Lower lobe of right lung (tissue), 2 donors: ENCODE data around the gene HNRNPA1L2. TPM values are rescaled to one million over a fixed set of nuclear protein-coding genes. Genes with fewer than 3 reads are reported as not detected.
"Not testable (repeated sequence)": the region's sequence is repeated elsewhere in the genome, so short reads cannot be mapped to it uniquely, and the experiment has no call there.

ENCODE experiments used
- ATAC-seq, 2 donors: fragments of 200-7000 bp; cut with Tn5 transposase; one replicate each; pipeline ENCODE4 v1.9.1; 2020 to 2022; ENCODE audit warnings: mild to moderate bottlenecking in 2 of 2, moderate library complexity in 2 of 2
- DNase-seq: peaks from one replicate; pipeline ENCODE4 v3.0.0-alpha.2; 2020
- H3K27ac ChIP-seq: fragments of 200-600 bp; one replicate; pipeline ENCODE4 v1.8.0; 2022
- H3K27me3 ChIP-seq: fragments of 200-600 bp; one replicate; pipeline ENCODE4 v1.8.0; 2022; ENCODE audit warnings: low read depth
- H3K36me3 ChIP-seq: fragments of 200-600 bp; one replicate; pipeline ENCODE4 v1.8.0; 2022; ENCODE audit warnings: mild to moderate bottlenecking
- H3K4me1 ChIP-seq: fragments of 200-600 bp; one replicate; pipeline ENCODE4 v1.8.0; 2022
- H3K4me3 ChIP-seq: fragments of 200-600 bp; one replicate; pipeline ENCODE4 v1.8.0; 2022; ENCODE audit warnings: mild to moderate bottlenecking
- H3K9me3 ChIP-seq: fragments of 200-600 bp; one replicate; pipeline ENCODE4 v1.8.0; 2022
- CTCF ChIP-seq: fragments of 200-600 bp; IDR thresholded peaks from one replicate; pipeline ENCODE4 v1.8.0; 2022; ENCODE audit warnings: antibody characterized with exemption, mild to moderate bottlenecking
- intact Hi-C: fragments of 100-400 bp; cut with DNase I; formaldehyde crosslinking; loops from one replicate; pipeline ENCODE4 v1.11.0; 2022
- total RNA-seq: library from RNA; stranded (reverse); fragmentation: NEBNext Ultra II Directional; extraction: Animal tissue kit (Norgen Biotek cat#: 25700); gene quantifications from one replicate; pipeline ENCODE4 v1.2.1, GENCODE V29; 2021
- donor health status: DM: no; HTN: yes; CAD: no; lungs with severe emphysema.

Gene HNRNPA1L2
- total RNA-seq, 1 donor from 2014 or later = 5.7 TPM

GRCh38 chr13:52599848-52600603 is 42.2 kb upstream of the HNRNPA1L2 start:
- DNase-seq = no peak
- Histone ChIP-seq H3K4me3 (peak overlapping the region; percentile 69), H3K4me1 (peaks cover 13% of the 10 kb centered on the region), H3K27ac (peak overlapping the region; percentile 81), H3K36me3 (no peaks in the 10 kb centered on the region), H3K27me3 (no peaks in the 10 kb centered on the region), H3K9me3 (no peaks in the 10 kb centered on the region)
- no peak for TF ChIP-seq CTCF
- peak; percentile 72 to 76 for ATAC-seq
- intact Hi-C loops = no loop called here

GRCh38 chr13:52600666-52601065 is 41.6 kb upstream of the HNRNPA1L2 start:
- Histone ChIP-seq H3K9me3 (no peaks in the 10 kb centered on the region), H3K27ac (peak overlapping the region; percentile 81), H3K4me3 (peak overlapping the region; percentile 69), H3K27me3 (no peaks in the 10 kb centered on the region), H3K4me1 (peaks cover 13% of the 10 kb centered on the region), H3K36me3 (no peaks in the 10 kb centered on the region)
- intact Hi-C loops = no loop called here
- DNase-seq = no peak
- TF ChIP-seq CTCF = no peak
- ATAC-seq = no peak

DNA sequence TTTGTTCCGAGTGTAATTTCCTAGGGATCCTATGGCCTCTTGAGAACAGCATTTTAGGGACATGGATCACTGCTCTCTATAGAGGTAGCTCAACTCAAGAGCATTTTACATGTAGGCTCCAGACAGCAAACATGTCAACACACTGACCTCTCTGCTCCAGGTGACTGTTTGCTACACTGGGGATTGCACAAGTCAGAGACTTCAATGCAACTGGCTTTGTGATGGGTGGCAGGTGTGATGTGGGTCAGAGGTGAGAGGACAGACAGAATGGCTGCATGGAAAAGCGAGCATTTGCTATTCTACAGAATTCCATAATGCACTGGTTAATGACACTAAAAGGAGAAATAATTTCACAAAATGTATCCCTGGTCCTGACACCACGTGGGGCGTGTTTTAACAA is 38.9 kb upstream of the HNRNPA1L2 start:
- H3K36me3 ChIP-seq, H3K27me3 ChIP-seq, DNase-seq, H3K9me3 ChIP-seq, intact Hi-C loops, ATAC-seq, H3K4me3 ChIP-seq, H3K27ac ChIP-seq: not testable (repeated sequence)
- peaks cover 13% of the 10 kb centered on the region for H3K4me1 ChIP-seq

DNA sequence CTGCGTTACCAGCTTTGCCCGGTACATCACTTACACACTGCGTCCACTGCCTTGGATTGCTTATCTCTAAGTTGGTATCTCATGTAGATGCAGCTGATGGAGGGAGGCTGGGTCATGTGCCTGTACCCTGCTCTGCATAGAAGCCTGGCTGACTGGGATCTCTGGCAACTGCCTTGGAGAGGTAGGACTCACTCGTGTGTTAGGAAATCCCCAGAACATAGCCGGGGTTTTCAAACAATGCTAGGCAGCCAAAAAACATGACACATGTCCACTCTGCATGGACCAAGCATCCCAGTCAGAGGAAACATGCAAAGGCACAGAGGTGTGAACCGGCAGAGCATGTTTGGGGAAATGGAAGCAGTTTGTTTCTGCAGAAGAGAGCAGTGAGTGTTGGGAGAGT is 36.1 kb upstream of the HNRNPA1L2 start:
- DNase-seq, H3K27me3 ChIP-seq, H3K9me3 ChIP-seq, intact Hi-C loops, ATAC-seq, H3K36me3 ChIP-seq, H3K4me1 ChIP-seq, H3K4me3 ChIP-seq, H3K27ac ChIP-seq: not testable (repeated sequence)

DNA sequence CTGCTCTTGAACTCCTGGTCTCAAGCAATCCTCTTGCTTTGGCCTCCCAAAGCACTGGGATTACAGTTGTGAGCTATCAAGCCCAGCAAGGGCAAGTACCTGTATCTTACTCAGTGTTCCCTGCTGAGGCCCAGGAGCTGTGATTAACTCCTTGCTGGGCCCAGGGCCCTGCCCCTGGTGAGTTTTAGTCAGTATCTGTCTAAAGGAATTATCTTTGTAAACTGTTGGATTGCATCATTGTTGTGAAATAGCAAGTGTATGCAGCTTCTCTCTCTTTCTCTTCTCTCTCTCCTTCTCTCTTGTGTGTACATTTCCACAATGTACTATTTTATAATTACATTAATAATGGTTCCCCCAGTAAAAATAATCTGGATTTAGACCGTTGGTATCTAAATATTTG is 35.4 kb upstream of the HNRNPA1L2 start:
- H3K27ac ChIP-seq, H3K36me3 ChIP-seq, ATAC-seq, DNase-seq, intact Hi-C loops, H3K27me3 ChIP-seq, H3K4me3 ChIP-seq, H3K9me3 ChIP-seq, H3K4me1 ChIP-seq: not testable (repeated sequence)

DNA sequence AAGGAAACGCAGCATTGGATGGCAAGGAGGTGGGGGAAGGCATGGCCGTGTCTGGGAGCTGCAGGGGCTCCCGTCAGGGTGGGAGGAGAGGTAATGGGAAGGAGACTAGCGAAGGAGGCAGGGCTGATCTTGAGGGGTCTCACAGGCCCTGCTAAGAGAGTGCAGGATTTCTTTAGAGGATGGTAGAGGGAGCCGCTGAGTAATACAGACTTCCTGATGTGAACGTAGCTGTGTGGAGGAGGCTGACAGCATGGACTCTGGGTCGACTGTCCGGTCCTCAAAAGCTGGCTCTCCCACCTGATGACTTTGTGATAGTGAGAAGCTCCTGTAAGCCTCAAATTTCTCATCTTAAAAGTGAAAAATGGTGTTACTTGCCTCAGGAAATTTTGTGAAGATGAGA is 34.0 kb upstream of the HNRNPA1L2 start:
- intact Hi-C loops = not testable (repeated sequence)

GRCh38 chr13:52609013-52609606 is 33.1 kb upstream of the HNRNPA1L2 start:
- ATAC-seq = peak; percentile 54 to 80
- H3K4me1 ChIP-seq, H3K27ac ChIP-seq, intact Hi-C loops, DNase-seq, H3K4me3 ChIP-seq, H3K27me3 ChIP-seq, H3K9me3 ChIP-seq, H3K36me3 ChIP-seq: not testable (repeated sequence)
- TF ChIP-seq CTCF = peak; percentile 46

More for the DNA sequence above, 34.0 kb upstream of the HNRNPA1L2 start:
- H3K27ac ChIP-seq, H3K4me1 ChIP-seq, H3K4me3 ChIP-seq, ATAC-seq, H3K27me3 ChIP-seq, H3K9me3 ChIP-seq, DNase-seq, H3K36me3 ChIP-seq: not testable (repeated sequence)

- H3K27me3 ChIP-seq, intact Hi-C loops: not testable (repeated sequence)
Measured at GRCh38 chr13:52610158-52610557, 32.1 kb upstream of the HNRNPA1L2 start.

More at GRCh38 chr13:52610158-52610557, 32.1 kb upstream of the HNRNPA1L2 start:
- H3K9me3 ChIP-seq, ATAC-seq, DNase-seq, H3K4me3 ChIP-seq, H3K4me1 ChIP-seq, H3K36me3 ChIP-seq, H3K27ac ChIP-seq: not testable (repeated sequence)
